ENCODE measurements around the gene VWA3A.

GRCh38 chr16:22161401-22161800 is 69.1 kb downstream of the VWA3A start:
- TF ChIP-seq CTCF (IDR thresholded peaks at IDR 0.05) (no peak), POLR2A (IDR thresholded peaks at IDR 0.05) (no peak), EP300 (IDR thresholded peaks at IDR 0.05) (no peak), POLR2AphosphoS5 (IDR thresholded peaks at IDR 0.05) (no peak)

All from gastroesophageal sphincter (tissue), 3 donors.